ENCODE measurements around the gene IL1R2.

The IL1R2 gene

DNA sequence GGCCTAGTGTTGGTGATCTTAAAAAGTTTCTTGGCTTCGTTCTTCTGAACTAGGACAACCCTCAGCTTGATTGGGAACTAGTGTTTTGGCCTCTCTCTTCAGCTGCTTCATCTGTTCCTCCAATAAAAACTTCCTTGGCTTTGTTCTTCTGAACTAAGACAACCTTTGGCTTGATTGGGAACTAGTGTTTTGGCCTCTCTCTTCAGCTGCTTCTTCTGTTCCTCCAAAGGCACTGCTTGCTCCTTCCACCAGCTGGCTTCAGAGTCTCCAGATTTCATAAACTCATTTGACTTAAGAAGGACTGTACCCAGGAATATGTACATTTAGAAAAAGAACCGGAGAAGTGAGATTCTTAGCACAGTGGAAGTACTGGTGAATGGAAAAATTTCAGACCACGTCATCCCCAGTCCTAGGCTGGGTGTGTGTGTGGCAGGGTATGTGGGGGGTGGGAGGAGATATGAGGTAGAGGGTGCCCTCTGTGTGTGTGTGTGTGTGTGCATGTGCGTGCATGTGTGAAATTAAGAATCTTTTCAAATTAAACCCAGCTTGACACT lies 20.4 kb downstream of the IL1R2 start:
- Histone ChIP-seq H3K4me2 (ENCODE audit: low read length) (no peak overlapping the region), H3K18ac (ENCODE audit: low read length) (no peak overlapping the region), H3K79me2 (ENCODE audit: control insufficient read depth, insufficient read depth, low read length) (no peaks in the 10 kb centered on the region), H4K5ac (ENCODE audit: low read length) (no peak overlapping the region), H3K9ac (ENCODE audit: low read length) (no peak overlapping the region), H2BK120ac (ENCODE audit: low read depth, low read length) (no peak overlapping the region), H3K36me3 (ENCODE audit: control insufficient read depth, insufficient read depth, low read length) (no peaks in the 10 kb centered on the region), H3K56ac (ENCODE audit: low read length) (no peak overlapping the region), H4K8ac (ENCODE audit: low read depth, low read length) (no peak overlapping the region), H3K4me3 (ENCODE audit: low read length) (no peak overlapping the region), H2BK15ac (replicated peaks; ENCODE audit: low read depth) (no peak overlapping the region), H3K23ac (ENCODE audit: low read length) (no peak overlapping the region), H3K27ac (ENCODE audit: low read depth, low read length) (no peak overlapping the region), H3K27me3 (ENCODE audit: insufficient read depth, low read length, poor library complexity) (no peaks in the 10 kb centered on the region), H3K4ac (ENCODE audit: low read depth, low read length) (no peak overlapping the region), H2BK5ac (ENCODE audit: low read length) (no peak overlapping the region), H3K79me1 (ENCODE audit: low read length) (no peaks in the 10 kb centered on the region), H2AK5ac (ENCODE audit: low read length) (no peak overlapping the region), H3K4me1 (ENCODE audit: control insufficient read depth, low read depth, low read length) (no peaks in the 10 kb centered on the region)
- no CpG with 5 or more reads among the region's 4 CpGs for WGBS (ENCODE audit: extremely low coverage, insufficient coverage, low lambda C conversion rate)
- DNase-seq, result no peak

DNA sequence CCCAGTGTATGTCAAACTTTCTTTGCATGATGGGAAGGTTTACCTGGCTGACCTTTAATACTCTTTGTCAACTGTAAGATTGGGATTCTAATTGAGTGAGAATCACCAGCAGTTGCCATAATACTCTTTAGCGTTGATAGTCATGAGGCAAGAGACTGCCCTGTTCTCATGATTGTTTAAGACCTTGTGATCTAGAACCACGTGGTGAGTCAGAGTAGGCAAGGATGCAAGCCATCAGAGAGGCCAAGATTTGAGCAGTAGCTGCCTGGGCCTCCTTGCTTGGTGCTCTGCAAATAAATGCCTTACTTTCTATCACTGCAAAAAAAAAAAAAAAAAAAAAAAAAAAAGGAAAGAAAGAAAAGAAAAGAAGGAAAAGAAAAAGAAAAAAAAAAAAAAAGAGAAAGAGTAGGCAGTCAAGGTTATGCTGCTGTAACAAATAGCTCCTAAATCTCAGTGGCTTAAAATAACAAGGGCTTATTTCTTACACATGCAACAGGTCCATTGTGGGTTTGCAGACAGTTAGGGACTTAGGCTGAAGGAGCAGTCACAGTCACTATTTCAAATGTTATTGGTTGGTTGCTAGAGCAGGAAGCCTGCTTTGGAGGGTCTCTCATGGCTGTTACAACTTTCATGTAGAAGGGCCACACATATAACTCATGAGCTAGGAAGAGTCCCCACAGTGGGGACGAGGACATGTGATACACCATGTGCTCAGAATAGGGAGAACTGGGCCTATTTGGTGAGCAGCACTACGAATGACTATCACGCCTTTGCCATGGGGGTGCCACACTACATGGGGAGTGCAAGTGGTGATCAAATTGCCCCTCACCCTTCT lies 21.7 kb downstream of the IL1R2 start:
- H3K4me3 ChIP-seq (ENCODE audit: low read length), result no peak overlapping the region
- H3K9ac ChIP-seq (ENCODE audit: low read length), result no peak overlapping the region
- H2BK15ac ChIP-seq (replicated peaks; ENCODE audit: low read depth), result no peak overlapping the region
- H3K4me2 ChIP-seq (ENCODE audit: low read length), result no peak overlapping the region
- H3K27ac ChIP-seq (ENCODE audit: low read depth, low read length), result no peak overlapping the region
- H2AK5ac ChIP-seq (ENCODE audit: low read length), result no peak overlapping the region
- H3K23ac ChIP-seq (ENCODE audit: low read length), result no peak overlapping the region
- no peaks in the 10 kb centered on the region for H3K27me3 ChIP-seq (ENCODE audit: insufficient read depth, low read length, poor library complexity)
- H4K8ac ChIP-seq (ENCODE audit: low read depth, low read length), result no peak overlapping the region
- H3K4ac ChIP-seq (ENCODE audit: low read depth, low read length), result no peak overlapping the region
- DNase-seq, result no peak
- no peak overlapping the region for H4K5ac ChIP-seq (ENCODE audit: low read length)
- H3K79me2 ChIP-seq (ENCODE audit: control insufficient read depth, insufficient read depth, low read length), result no peaks in the 10 kb centered on the region
- WGBS (ENCODE audit: extremely low coverage, insufficient coverage, low lambda C conversion rate), result no CpG with 5 or more reads among the region's 5 CpGs
- no peaks in the 10 kb centered on the region for H3K36me3 ChIP-seq (ENCODE audit: control insufficient read depth, insufficient read depth, low read length)
- H3K4me1 ChIP-seq (ENCODE audit: control insufficient read depth, low read depth, low read length), result no peaks in the 10 kb centered on the region
- no peak overlapping the region for H2BK120ac ChIP-seq (ENCODE audit: low read depth, low read length)
- H3K56ac ChIP-seq (ENCODE audit: low read length), result no peak overlapping the region
- H2BK5ac ChIP-seq (ENCODE audit: low read length), result no peak overlapping the region
- no peak overlapping the region for H3K18ac ChIP-seq (ENCODE audit: low read length)
- no peaks in the 10 kb centered on the region for H3K79me1 ChIP-seq (ENCODE audit: low read length)

DNA sequence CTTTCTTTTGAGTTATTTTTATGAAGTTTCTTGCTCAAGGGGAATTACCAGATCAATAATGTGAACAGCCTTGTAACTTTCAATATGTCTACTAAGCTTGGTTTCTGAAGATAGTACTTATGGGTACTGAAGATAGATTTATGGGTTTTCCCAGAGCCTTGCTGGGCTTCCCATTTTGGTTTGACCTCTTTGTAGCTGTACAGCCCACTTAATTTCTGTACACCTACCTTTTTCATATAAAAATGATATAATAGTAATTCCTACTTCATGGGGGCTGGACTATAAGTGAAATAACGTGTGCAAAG lies 22.2 kb downstream of the IL1R2 start:
- no peak overlapping the region for H3K56ac ChIP-seq (ENCODE audit: low read length)
- H3K27me3 ChIP-seq (ENCODE audit: insufficient read depth, low read length, poor library complexity), result no peaks in the 10 kb centered on the region
- no peak overlapping the region for H3K18ac ChIP-seq (ENCODE audit: low read length)
- H3K4me1 ChIP-seq (ENCODE audit: control insufficient read depth, low read depth, low read length), result no peaks in the 10 kb centered on the region
- H3K79me1 ChIP-seq (ENCODE audit: low read length), result no peaks in the 10 kb centered on the region
- H3K79me2 ChIP-seq (ENCODE audit: control insufficient read depth, insufficient read depth, low read length), result no peaks in the 10 kb centered on the region
- no peak overlapping the region for H2BK15ac ChIP-seq (replicated peaks; ENCODE audit: low read depth)
- H2BK5ac ChIP-seq (ENCODE audit: low read length), result no peak overlapping the region
- H4K8ac ChIP-seq (ENCODE audit: low read depth, low read length), result no peak overlapping the region
- no peak overlapping the region for H4K5ac ChIP-seq (ENCODE audit: low read length)
- H2AK5ac ChIP-seq (ENCODE audit: low read length), result no peak overlapping the region
- H3K36me3 ChIP-seq (ENCODE audit: control insufficient read depth, insufficient read depth, low read length), result no peaks in the 10 kb centered on the region
- H3K4me2 ChIP-seq (ENCODE audit: low read length), result no peak overlapping the region
- H3K4me3 ChIP-seq (ENCODE audit: low read length), result no peak overlapping the region
- no peak overlapping the region for H3K4ac ChIP-seq (ENCODE audit: low read depth, low read length)
- DNase-seq, result no peak
- no peak overlapping the region for H3K27ac ChIP-seq (ENCODE audit: low read depth, low read length)
- no peak overlapping the region for H3K23ac ChIP-seq (ENCODE audit: low read length)
- WGBS (ENCODE audit: extremely low coverage, insufficient coverage, low lambda C conversion rate), result no CpG with 5 or more reads among the region's 1 CpG
- H2BK120ac ChIP-seq (ENCODE audit: low read depth, low read length), result no peak overlapping the region
- no peak overlapping the region for H3K9ac ChIP-seq (ENCODE audit: low read length)

DNA sequence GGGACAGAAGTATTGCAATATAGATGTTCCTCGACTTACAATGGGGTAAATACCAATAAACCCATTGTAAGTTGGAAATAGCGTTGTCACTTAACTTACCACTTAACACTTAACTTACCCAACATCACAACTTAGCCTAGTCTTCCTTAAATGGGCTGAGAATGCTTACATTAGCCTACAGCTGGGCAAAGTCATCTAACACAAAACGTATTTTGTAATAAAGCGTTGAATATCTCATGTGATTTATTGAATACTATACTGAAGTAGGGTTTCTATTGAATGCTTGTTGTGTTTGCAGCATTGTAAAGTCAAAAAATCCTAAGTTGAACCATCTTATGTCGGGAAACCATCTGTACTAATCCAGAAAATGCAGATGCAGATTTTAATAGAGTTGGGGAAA lies 23.6 kb downstream of the IL1R2 start:
- no peak overlapping the region for H3K4ac ChIP-seq (ENCODE audit: low read depth, low read length)
- no peak overlapping the region for H3K27ac ChIP-seq (ENCODE audit: low read depth, low read length)
- no peak overlapping the region for H2BK5ac ChIP-seq (ENCODE audit: low read length)
- H3K9ac ChIP-seq (ENCODE audit: low read length), result no peak overlapping the region
- H3K36me3 ChIP-seq (ENCODE audit: control insufficient read depth, insufficient read depth, low read length), result no peaks in the 10 kb centered on the region
- no peaks in the 10 kb centered on the region for H3K27me3 ChIP-seq (ENCODE audit: insufficient read depth, low read length, poor library complexity)
- H3K79me2 ChIP-seq (ENCODE audit: control insufficient read depth, insufficient read depth, low read length), result no peaks in the 10 kb centered on the region
- no peak overlapping the region for H3K4me2 ChIP-seq (ENCODE audit: low read length)
- H2BK15ac ChIP-seq (replicated peaks; ENCODE audit: low read depth), result no peak overlapping the region
- H3K23ac ChIP-seq (ENCODE audit: low read length), result no peak overlapping the region
- no peak overlapping the region for H3K56ac ChIP-seq (ENCODE audit: low read length)
- no peaks in the 10 kb centered on the region for H3K4me1 ChIP-seq (ENCODE audit: control insufficient read depth, low read depth, low read length)
- H4K5ac ChIP-seq (ENCODE audit: low read length), result no peak overlapping the region
- no peaks in the 10 kb centered on the region for H3K79me1 ChIP-seq (ENCODE audit: low read length)
- WGBS (ENCODE audit: extremely low coverage, insufficient coverage, low lambda C conversion rate), result no CpG with 5 or more reads among the region's 5 CpGs
- no peak overlapping the region for H2BK120ac ChIP-seq (ENCODE audit: low read depth, low read length)
- no peak overlapping the region for H3K4me3 ChIP-seq (ENCODE audit: low read length)
- H3K18ac ChIP-seq (ENCODE audit: low read length), result no peak overlapping the region
- no peak overlapping the region for H2AK5ac ChIP-seq (ENCODE audit: low read length)
- no peak for DNase-seq
- no peak overlapping the region for H4K8ac ChIP-seq (ENCODE audit: low read depth, low read length)

DNA sequence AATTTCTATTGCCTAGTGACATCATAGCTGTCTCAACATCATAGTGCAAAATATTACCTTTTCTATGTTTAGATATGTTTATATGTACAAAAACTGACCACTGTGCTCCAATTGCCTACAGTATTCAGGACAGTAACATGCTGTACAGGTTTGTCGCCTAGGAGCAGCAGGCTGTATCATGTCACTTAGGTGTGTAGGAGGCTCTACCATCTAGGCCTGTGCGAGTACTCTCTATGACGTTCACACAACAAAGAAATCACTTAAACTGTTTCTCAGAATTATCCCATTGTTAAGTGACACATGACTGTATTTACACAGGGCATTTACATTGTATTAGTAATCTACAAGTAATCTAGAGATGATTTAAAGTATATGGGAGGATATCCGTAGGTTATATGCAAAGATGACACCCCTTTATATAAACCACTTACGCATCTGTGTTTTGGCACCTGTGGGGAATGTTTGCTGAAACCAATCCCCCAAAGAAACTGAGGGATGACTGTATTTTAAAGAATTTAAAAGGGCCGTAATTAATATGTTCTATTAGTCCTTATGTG lies 24.7 kb downstream of the IL1R2 start:
- Histone ChIP-seq H2AK5ac (ENCODE audit: low read length) (no peak overlapping the region), H3K4me3 (ENCODE audit: low read length) (no peak overlapping the region), H3K4me2 (ENCODE audit: low read length) (no peak overlapping the region), H3K27ac (ENCODE audit: low read depth, low read length) (no peak overlapping the region), H3K79me2 (ENCODE audit: control insufficient read depth, insufficient read depth, low read length) (no peaks in the 10 kb centered on the region), H3K27me3 (ENCODE audit: insufficient read depth, low read length, poor library complexity) (no peaks in the 10 kb centered on the region), H2BK5ac (ENCODE audit: low read length) (no peak overlapping the region), H2BK15ac (replicated peaks; ENCODE audit: low read depth) (no peak overlapping the region), H3K18ac (ENCODE audit: low read length) (no peak overlapping the region), H3K4me1 (ENCODE audit: control insufficient read depth, low read depth, low read length) (no peaks in the 10 kb centered on the region), H4K8ac (ENCODE audit: low read depth, low read length) (no peak overlapping the region), H2BK120ac (ENCODE audit: low read depth, low read length) (no peak overlapping the region), H3K56ac (ENCODE audit: low read length) (no peak overlapping the region), H3K9ac (ENCODE audit: low read length) (no peak overlapping the region), H3K23ac (ENCODE audit: low read length) (no peak overlapping the region), H3K36me3 (ENCODE audit: control insufficient read depth, insufficient read depth, low read length) (no peaks in the 10 kb centered on the region), H3K4ac (ENCODE audit: low read depth, low read length) (no peak overlapping the region), H3K79me1 (ENCODE audit: low read length) (no peaks in the 10 kb centered on the region), H4K5ac (ENCODE audit: low read length) (no peak overlapping the region)
- no peak for DNase-seq
- WGBS (ENCODE audit: extremely low coverage, insufficient coverage, low lambda C conversion rate), result no CpG with 5 or more reads among the region's 6 CpGs
